Measurements from ENCODE around the gene SLC46A1.

- TF ChIP-seq GTF2F1 (IDR thresholded peaks at IDR 0.05; ENCODE audit: low read depth, low read length) (no peak), PHTF2 (CRISPR knock-in tag; IDR thresholded peaks at IDR 0.05) (no peak)
Measured at GRCh38 chr17:28391401-28391800, 14.6 kb downstream of the SLC46A1 start.

Measured in K562 (cell line).